HG02981 (cell line): Measurements from ENCODE around the gene NMT1.

Experiments
- ATAC-seq: cut with Tn5 transposase; IDR thresholded peaks from one replicate; pipeline ENCODE4 v1.9.1; 2021; ENCODE audit warnings: mild to moderate bottlenecking, moderate library complexity; ENCODE audit not compliant: unreplicated experiment

NMT1 gene

GRCh38 chr17:45132572-45133463 is 71.7 kb downstream of the NMT1 start:
- no peak for ATAC-seq

- peak; percentile 78 for ATAC-seq
These were observed 74.3 kb downstream of the NMT1 start, which contains the start of gene ACBD4 for GRCh38 chr17:45135192-45135977. TSS of gene ACBD4 (plus strand) at chr17:45135687. CDS start at chr17:45136145, 458 bp downstream.

- ATAC-seq: no peak
These were observed 75.1 kb downstream of the NMT1 start for GRCh38 chr17:45135978-45136791.

GRCh38 chr17:45136846-45137560 is 75.9 kb downstream of the NMT1 start:
- no peak for ATAC-seq

GRCh38 chr17:45137561-45138305 is 76.6 kb downstream of the NMT1 start:
- ATAC-seq: no peak

- ATAC-seq: no peak
These were observed 77.9 kb downstream of the NMT1 start for GRCh38 chr17:45138911-45139532.

GRCh38 chr17:45139533-45139920 is 78.4 kb downstream of the NMT1 start:
- no peak for ATAC-seq

GRCh38 chr17:45143094-45143670 is 82.1 kb downstream of the NMT1 start:
- no peak for ATAC-seq

GRCh38 chr17:45143767-45144198 is 82.7 kb downstream of the NMT1 start:
- no peak for ATAC-seq

GRCh38 chr17:45144199-45145034 is 83.3 kb downstream of the NMT1 start:
- ATAC-seq: no peak

- no peak for ATAC-seq
These were observed 83.9 kb downstream of the NMT1 start for GRCh38 chr17:45145035-45145389.

- ATAC-seq: no peak
These were observed 85.0 kb downstream of the NMT1 start for GRCh38 chr17:45146166-45146565.

GRCh38 chr17:45146592-45146889 is 85.4 kb downstream of the NMT1 start:
- no peak for ATAC-seq

GRCh38 chr17:45146890-45147580 is 85.9 kb downstream of the NMT1 start:
- ATAC-seq: no peak

GRCh38 chr17:45147581-45148182 is 86.6 kb downstream of the NMT1 start:
- no peak for ATAC-seq

- peak; percentile 60 for ATAC-seq
These were observed 87.3 kb downstream of the NMT1 start, which contains the start of gene HEXIM1 for GRCh38 chr17:45148183-45149036. TSS of gene HEXIM1 (plus strand) at chr17:45148475. CDS start at chr17:45149191, 716 bp downstream.
